GM12892 (cell line): Measurements from ENCODE around the gene TDP2.

Experiments used
- POLR2A ChIP-seq: IDR thresholded peaks from 2 replicates; pipeline ENCODE4 v1.6.1; 2011; ENCODE audit warnings: low read depth, low read length, control low read depth
- TAF1 ChIP-seq: IDR thresholded peaks from 2 replicates; pipeline ENCODE4 v1.6.1; 2011; ENCODE audit warnings: low read depth, mild to moderate bottlenecking, control low read depth, low read length, borderline replicate concordance

DNA sequence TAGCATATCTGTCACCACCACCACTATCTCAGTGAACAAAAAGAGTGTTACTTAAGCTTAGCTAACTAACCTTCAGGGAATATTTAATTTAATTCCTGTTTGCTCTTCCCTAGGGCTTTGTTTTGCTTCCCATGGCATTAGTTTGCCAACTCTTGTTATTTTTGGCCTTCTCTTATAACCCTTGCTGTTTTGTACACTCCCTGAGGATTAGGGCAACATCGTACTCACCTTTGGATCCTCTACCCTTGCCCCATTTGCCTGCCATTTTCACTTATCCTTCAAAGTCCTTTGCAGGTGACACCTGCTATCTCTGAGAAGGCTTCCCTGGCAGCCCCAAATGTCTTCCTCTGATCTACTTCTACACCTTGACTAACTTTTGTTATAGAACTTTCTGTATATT lies 23.9 kb upstream of the TDP2 start:
- TF ChIP-seq TAF1 (no peak), POLR2A (no peak)
